ENCODE data around the gene MAP4. TPM values are rescaled to one million over a fixed set of nuclear protein-coding genes. Genes with fewer than 3 reads are reported as not detected.

Gene MAP4
- polyA plus RNA-seq, 3 donors = 6.2 to 24.1 (median 18.4) TPM

DNA sequence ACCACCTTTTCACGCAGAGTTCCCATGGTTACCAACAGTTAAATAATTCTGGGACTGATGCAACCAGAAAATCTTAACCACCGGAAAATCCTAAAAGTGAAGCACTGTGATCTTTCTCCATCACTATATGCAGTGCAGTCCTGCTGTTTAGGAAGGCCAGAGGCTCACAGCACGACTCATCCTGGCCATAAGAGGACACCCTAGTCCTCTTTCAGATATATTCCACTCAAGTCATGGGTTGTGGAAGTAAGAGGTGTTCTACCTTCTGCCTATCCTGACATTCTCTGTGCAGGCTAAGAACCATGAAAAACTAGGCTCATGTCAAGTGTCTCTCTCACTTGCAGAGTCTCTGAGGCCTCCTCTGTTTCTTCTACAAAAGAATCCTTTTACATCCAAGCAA lies 146.1 kb downstream of the MAP4 start:
- Histone ChIP-seq H3K27me3 (ENCODE audit: control insufficient read depth in 2 of 2, insufficient read depth in 2 of 2, low read length in 2 of 2) (no peaks in the 10 kb centered on the region), H3K4me3 (replicated peaks in 1 of 3; ENCODE audit: low read depth in 2 of 3, low read length in 3 of 3) (no peak overlapping the region), H3K9me3 (replicated peaks in 1 of 2; ENCODE audit: control insufficient read depth in 1 of 2, insufficient read depth in 1 of 2, low read length in 2 of 2) (no peaks in the 10 kb centered on the region), H3K79me2 (ENCODE audit: insufficient read depth, low read length) (no peaks in the 10 kb centered on the region), H3K4me1 (ENCODE audit: control insufficient read depth in 1 of 2, insufficient read depth in 2 of 2, low read length in 2 of 2) (no peaks in the 10 kb centered on the region), H3K9ac (ENCODE audit: insufficient read depth, low read length, poor library complexity, severe bottlenecking) (no peak overlapping the region), H3K27ac (ENCODE audit: low read depth in 1 of 2, low read length in 2 of 2) (no peak overlapping the region), H3K36me3 (replicated peaks in 1 of 2; ENCODE audit: control insufficient read depth in 1 of 2, insufficient read depth in 2 of 2, low read length in 2 of 2) (peaks cover 60 to 97% of the 10 kb centered on the region in 2 donors), H4K20me1 (ENCODE audit: insufficient read depth, low read length) (no peaks in the 10 kb centered on the region), H3K4me2 (replicated peaks; ENCODE audit: extremely low read depth, low read length, poor library complexity, severe bottlenecking) (no peak overlapping the region), H2AFZ (ENCODE audit: insufficient read depth, low read depth, low read length, poor library complexity, severe bottlenecking) (no peak overlapping the region)
- intact Hi-C loops (cut with micrococcal nuclease) = no loop called here
- no peak for DNase-seq
- Mint-ChIP-seq H3K4me1 (no peaks in the 10 kb centered on the region), H3K27ac (no peak overlapping the region), H3K27me3 (ENCODE audit: low read depth in 3 of 3) (no peaks in the 10 kb centered on the region), H3K9me3 (no peaks in the 10 kb centered on the region), H3K4me3 (no peak overlapping the region), H3K36me3 (peaks cover 70 to 73% of the 10 kb centered on the region in 2 donors)
- TF ChIP-seq, protein P1, sequence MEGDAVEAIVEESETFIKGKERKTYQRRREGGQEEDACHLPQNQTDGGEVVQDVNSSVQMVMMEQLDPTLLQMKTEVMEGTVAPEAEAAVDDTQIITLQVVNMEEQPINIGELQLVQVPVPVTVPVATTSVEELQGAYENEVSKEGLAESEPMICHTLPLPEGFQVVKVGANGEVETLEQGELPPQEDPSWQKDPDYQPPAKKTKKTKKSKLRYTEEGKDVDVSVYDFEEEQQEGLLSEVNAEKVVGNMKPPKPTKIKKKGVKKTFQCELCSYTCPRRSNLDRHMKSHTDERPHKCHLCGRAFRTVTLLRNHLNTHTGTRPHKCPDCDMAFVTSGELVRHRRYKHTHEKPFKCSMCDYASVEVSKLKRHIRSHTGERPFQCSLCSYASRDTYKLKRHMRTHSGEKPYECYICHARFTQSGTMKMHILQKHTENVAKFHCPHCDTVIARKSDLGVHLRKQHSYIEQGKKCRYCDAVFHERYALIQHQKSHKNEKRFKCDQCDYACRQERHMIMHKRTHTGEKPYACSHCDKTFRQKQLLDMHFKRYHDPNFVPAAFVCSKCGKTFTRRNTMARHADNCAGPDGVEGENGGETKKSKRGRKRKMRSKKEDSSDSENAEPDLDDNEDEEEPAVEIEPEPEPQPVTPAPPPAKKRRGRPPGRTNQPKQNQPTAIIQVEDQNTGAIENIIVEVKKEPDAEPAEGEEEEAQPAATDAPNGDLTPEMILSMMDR (IDR thresholded peaks at IDR 0.05) = no peak
- WGBS (ENCODE audit: insufficient coverage) = 81% methylated on average over 2 of the region's 3 CpGs

DNA sequence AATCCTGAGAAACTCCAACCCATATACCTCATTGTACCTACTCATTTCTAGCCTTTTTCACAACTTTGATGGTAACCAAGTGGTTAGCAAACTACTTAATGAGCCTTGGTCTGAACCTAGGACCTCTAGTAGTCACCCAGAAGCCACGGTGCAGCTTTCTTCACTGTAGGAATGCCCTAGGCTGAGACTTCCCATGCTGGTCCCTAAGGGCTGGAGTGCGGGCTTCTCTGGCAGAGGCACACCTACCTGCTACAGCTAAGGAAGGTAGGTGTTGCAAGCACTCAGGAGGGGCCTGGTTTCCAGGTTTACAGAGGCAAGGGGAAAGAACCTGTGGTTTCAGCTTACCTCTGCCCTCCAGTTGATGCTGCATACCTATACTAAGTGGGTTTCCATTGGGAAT lies 147.9 kb downstream of the MAP4 start:
- Histone ChIP-seq H3K27me3 (ENCODE audit: control insufficient read depth in 2 of 2, insufficient read depth in 2 of 2, low read length in 2 of 2) (no peaks in the 10 kb centered on the region), H3K4me2 (replicated peaks; ENCODE audit: extremely low read depth, low read length, poor library complexity, severe bottlenecking) (no peak overlapping the region), H3K9me3 (replicated peaks in 1 of 2; ENCODE audit: control insufficient read depth in 1 of 2, insufficient read depth in 1 of 2, low read length in 2 of 2) (no peaks in the 10 kb centered on the region), H3K4me1 (ENCODE audit: control insufficient read depth in 1 of 2, insufficient read depth in 2 of 2, low read length in 2 of 2) (no peaks in the 10 kb centered on the region), H4K20me1 (ENCODE audit: insufficient read depth, low read length) (no peaks in the 10 kb centered on the region), H3K9ac (ENCODE audit: insufficient read depth, low read length, poor library complexity, severe bottlenecking) (no peak overlapping the region), H3K27ac (ENCODE audit: low read depth in 1 of 2, low read length in 2 of 2) (no peak overlapping the region), H3K79me2 (ENCODE audit: insufficient read depth, low read length) (no peaks in the 10 kb centered on the region), H3K4me3 (replicated peaks in 1 of 3; ENCODE audit: low read depth in 2 of 3, low read length in 3 of 3) (no peak overlapping the region), H3K36me3 (replicated peaks in 1 of 2; ENCODE audit: control insufficient read depth in 1 of 2, insufficient read depth in 2 of 2, low read length in 2 of 2) (peaks cover 57 to 98% of the 10 kb centered on the region in 2 donors), H2AFZ (ENCODE audit: insufficient read depth, low read depth, low read length, poor library complexity, severe bottlenecking) (no peak overlapping the region)
- Mint-ChIP-seq H3K4me1 (no peaks in the 10 kb centered on the region), H3K9me3 (no peaks in the 10 kb centered on the region), H3K27me3 (ENCODE audit: low read depth in 3 of 3) (peaks cover 0 to 2% (median 0%) of the 10 kb centered on the region in 3 donors), H3K36me3 (peaks cover 77 to 88% of the 10 kb centered on the region in 2 donors), H3K27ac (no peak overlapping the region), H3K4me3 (no peak overlapping the region)
- intact Hi-C loops (cut with micrococcal nuclease) = no loop called here
- no peak for DNase-seq
- TF ChIP-seq, protein P1 (IDR thresholded peaks at IDR 0.05) = no peak
- 100% methylated on average over 2 of the region's 2 CpGs for whole genome bisulfite sequencing (ENCODE audit: insufficient coverage)

Data from CD14-positive monocyte (primary cell).